Measurements from ENCODE around the gene TCEA2.

TCEA2 gene

GRCh38 chr20:64032706-64033624 is 30.0 kb upstream of the TCEA2 start:
- TF ChIP-seq, protein P1, sequence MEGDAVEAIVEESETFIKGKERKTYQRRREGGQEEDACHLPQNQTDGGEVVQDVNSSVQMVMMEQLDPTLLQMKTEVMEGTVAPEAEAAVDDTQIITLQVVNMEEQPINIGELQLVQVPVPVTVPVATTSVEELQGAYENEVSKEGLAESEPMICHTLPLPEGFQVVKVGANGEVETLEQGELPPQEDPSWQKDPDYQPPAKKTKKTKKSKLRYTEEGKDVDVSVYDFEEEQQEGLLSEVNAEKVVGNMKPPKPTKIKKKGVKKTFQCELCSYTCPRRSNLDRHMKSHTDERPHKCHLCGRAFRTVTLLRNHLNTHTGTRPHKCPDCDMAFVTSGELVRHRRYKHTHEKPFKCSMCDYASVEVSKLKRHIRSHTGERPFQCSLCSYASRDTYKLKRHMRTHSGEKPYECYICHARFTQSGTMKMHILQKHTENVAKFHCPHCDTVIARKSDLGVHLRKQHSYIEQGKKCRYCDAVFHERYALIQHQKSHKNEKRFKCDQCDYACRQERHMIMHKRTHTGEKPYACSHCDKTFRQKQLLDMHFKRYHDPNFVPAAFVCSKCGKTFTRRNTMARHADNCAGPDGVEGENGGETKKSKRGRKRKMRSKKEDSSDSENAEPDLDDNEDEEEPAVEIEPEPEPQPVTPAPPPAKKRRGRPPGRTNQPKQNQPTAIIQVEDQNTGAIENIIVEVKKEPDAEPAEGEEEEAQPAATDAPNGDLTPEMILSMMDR (IDR thresholded peaks at IDR 0.05; ENCODE audit: low read depth, low read length), result no peak
- no peak for DNase-seq (ENCODE audit: extremely low read depth, low read depth)

DNA sequence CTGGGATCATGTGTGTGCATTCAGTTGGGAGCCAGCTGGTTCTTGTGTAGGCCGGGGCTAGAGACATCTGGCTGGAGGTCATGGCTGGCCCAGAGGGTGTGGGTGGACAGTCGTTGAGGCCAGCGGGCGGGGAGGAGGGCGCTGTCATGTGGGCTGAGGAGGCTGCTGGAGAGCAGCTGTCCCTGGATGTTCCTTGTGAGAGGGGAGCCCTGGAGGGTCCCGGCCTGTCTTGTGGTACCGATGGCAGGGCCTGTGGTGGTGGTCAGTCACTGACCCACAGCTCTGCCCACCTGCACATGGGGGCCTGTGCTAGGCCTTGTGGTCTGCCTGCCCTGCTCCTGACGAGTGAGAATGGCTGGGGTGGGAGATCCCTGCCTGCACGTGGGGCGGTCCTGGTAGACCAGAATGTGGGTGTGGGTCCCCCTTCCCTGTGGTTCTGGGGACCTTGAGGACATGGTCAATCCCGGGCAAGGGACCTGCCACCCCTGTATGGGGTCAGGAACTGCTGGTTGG is 29.0 kb upstream of the TCEA2 start:
- TF ChIP-seq, protein P1 (IDR thresholded peaks at IDR 0.05; ENCODE audit: low read depth, low read length), result no peak

GRCh38 chr20:64035066-64035932 is 27.7 kb upstream of the TCEA2 start:
- TF ChIP-seq, protein P1 (IDR thresholded peaks at IDR 0.05; ENCODE audit: low read depth, low read length), result no peak
- DNase-seq (ENCODE audit: extremely low read depth, low read depth), result no peak

More for the DNA sequence above, 29.0 kb upstream of the TCEA2 start:
- no peak for DNase-seq (ENCODE audit: extremely low read depth, low read depth)

DNA sequence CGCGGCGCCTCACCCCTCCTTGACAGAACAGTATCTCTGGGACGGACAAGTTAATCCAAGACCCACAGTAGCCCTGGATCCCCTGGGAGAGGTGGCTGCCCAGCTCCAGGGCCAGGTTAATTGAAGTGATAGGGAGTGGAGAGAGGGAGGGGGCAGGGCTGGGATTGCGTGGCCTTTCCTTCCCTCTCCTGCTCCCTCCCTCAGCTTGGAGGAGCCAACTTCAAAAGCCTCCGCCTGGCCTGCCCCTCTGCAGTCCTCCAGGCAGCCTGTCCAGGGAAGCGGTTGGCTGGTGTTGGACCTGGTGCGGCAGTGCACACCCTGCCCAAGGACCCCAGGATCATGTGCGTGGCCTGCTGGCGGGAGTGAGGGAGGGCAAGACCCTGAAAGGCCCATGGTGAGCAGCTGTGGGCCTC is 27.1 kb upstream of the TCEA2 start, which contains the start of gene C20orf204:
Gene C20orf204, plus strand, starts transcription at position 250 of the 413 bp plus-strand sequence. Its CDS starts 142 bp downstream, at position 392.
- TF ChIP-seq, protein P1 (IDR thresholded peaks at IDR 0.05; ENCODE audit: low read depth, low read length), result no peak
- DNase-seq (ENCODE audit: extremely low read depth, low read depth), result no peak

DNA sequence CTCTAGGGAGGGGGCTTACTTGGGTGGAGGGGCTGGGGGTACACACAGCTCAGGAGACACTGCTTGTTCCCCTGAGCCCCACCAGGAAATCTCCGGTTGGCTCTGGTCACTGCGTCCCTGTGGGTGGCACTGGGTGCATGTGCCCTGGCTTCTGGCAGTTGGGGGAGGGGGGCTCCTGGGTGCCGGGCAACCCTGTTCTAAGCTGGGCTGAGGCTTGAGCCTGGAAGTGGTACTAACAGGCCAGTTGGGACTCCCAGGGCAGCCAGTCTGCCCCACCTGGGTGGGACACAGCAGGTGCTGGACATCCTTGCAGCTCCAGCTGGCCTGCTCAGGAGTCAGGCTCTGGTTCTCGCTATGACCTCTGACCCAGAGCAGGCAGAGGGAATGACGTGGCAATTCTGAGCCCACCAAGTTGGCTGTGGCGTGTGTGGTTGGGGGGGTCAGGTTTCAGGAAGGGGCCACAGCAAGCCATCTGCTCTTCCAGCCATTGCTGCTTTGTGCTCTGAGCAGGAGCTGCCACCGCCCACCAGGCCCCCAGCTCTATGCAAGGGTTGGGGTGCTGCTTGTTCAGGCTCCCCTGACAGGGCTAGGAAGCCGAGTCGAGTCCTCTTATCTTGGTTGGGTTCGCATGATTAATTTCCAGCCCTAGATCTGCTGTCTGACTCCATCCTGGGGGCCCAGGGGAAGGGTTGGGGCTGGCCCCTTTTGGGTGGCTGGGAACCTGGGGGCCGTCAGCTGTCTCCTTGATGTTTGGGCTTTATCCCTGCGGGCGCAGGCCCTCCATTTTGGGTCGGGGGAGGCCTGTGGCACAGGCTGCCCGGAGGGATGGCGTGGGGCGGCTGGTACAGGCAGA is 26.4 kb upstream of the TCEA2 start:
- DNase-seq (ENCODE audit: extremely low read depth, low read depth), result no peak
- TF ChIP-seq, protein P1 (IDR thresholded peaks at IDR 0.05; ENCODE audit: low read depth, low read length), result no peak

- no peak for DNase-seq (ENCODE audit: extremely low read depth, low read depth)
- TF ChIP-seq, protein P1 (IDR thresholded peaks at IDR 0.05; ENCODE audit: low read depth, low read length), result no peak
Measured at GRCh38 chr20:64037199-64037497, 25.9 kb upstream of the TCEA2 start.
